Measurements from ENCODE around the gene POLR3GL.

Gene POLR3GL

GRCh38 chr1:145992502-145992936 lies 28.0 kb downstream of the POLR3GL start:
- DNase-seq (ENCODE audit: low spot score) = no peak

GRCh38 chr1:145992958-145993617 lies 28.6 kb downstream of the POLR3GL start:
- no peak for DNase-seq (ENCODE audit: low spot score)

DNA sequence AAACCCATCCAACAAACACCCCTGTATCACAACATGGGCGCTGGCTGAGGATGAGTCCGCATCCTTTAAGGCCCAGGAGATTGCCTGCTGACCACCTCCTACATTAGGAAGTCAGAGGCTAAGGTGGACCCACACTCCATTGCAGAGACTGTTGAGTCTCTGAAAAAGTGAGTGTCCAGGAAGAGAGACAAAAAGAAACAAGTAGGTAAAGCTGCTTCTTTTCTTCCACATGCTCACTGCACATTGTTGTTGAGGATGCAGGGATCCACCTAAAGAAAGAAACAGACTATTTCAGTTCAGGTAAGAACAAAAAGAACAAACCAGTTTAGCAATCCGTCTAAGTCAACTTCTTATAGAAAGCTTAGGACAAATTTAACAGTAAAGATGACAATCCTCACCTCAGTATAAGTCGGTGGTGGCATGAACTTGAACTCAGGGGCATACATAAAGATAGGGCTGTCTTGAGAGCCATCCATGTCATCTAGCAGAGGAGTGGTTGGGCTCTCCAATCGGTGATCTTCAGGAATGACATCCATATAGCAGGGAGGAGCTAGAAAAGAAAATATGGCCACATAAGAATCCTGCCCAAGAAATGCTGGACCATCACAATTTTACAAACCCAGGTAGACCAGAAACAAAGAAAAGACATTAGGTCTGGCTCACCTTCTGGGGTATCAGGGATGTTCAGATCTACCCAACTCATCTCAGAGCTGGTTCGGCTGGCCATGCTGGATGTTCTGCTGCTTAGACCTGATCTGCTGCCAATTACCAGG lies 29.3 kb downstream of the POLR3GL start:
- DNase-seq (ENCODE audit: low spot score) = no peak

DNA sequence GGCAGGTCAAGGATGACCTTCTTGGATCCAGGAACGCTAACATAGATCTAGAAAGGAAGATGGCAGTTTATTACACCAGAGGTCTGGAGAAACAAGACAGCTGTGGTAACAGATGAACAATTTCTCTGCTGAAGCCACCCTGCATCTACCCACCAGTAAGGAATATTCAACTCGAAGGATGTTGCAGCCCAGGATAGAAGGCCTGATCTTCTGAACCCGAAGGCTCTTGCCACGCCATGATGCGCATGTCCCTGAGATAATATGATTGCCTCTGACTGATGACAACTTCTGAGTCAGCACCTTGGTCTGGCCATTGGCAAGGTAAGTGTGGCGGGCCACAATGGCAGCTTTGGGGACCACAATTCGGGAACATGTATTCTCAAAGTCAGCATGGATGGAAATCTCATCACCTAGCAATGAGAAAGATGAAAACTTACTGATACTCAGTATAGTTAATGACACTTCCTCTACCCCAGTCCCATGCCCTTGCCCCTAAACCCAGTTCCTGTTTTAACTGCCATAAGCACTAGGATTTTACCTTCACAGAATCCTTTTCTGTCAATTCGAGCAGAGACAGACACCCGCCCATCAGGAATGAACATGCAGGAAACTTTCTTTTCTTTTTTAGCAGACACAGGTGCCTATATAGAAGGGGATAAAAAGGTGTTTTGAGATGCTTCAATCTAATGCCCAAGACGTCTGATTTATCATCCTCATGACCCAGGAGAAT lies 30.1 kb downstream of the POLR3GL start:
- no peak for DNase-seq (ENCODE audit: low spot score)

DNA sequence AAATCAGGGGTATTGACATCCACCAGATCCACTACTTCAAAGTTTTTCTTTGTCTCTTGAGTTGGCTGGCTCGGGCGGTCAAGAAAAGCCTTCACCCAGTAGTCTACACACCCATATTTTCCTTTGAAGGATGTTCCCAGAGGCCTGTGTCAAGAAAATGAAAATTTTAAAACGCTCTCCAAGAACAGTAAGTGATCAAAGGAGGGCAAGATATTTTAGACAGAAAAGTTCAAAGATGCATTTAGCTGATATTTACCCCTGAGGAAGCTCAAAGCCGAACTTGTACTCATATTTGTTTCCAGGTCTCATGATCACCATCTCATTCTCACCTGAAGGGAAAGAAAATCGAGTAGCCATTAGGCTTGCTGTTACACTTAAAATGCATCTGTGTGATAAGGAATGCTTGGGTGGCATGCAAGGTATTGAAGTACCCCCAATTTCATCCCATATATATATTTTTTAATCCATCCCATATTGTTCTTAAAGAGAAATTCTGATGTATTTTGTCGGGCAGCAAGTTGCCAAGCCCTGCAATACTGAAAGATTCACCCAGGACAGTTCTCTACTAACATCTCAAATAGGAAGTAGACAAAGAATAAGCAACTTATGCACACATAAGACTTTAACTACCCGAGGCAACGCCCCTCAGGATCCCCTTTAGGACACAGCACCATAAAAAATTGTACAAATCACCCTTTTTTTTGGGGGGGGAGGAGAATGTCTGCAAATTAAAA lies 30.8 kb downstream of the POLR3GL start:
- no peak for DNase-seq (ENCODE audit: low spot score)

DNA sequence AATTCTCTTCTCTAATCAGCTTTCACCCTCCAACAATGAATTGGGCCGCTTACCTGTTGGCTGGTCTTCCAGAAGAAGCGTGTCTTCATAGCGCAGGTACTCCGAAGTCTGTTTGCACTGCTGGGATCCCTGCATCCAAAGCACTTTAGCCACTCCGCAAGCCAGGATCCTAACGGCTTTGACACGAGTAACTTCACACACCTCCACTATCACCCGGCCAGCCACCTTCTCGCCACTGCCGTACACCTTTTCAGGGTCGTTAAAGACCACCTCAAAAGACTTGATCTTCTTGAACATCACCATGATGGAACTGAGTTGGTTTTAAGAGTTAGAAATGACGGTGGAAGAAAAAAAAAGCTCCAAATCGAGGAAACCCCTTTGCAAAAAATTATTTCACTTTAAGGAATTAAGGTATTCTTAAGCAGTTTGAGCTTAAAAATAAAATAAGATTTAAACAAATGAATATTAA lies 31.5 kb downstream of the POLR3GL start:
- no peak for DNase-seq (ENCODE audit: low spot score)

GRCh38 chr1:145996433-145997015 lies 32.0 kb downstream of the POLR3GL start, which contains the start of gene TXNIP:
Gene TXNIP (minus strand): TSS chr1:145996579. CDS start chr1:145996266, 313 bp downstream.
- DNase-seq (ENCODE audit: low spot score) = peak; percentile 99

- no peak for DNase-seq (ENCODE audit: low spot score)
Measured at GRCh38 chr1:145997016-145997717, 32.7 kb downstream of the POLR3GL start.

DNA sequence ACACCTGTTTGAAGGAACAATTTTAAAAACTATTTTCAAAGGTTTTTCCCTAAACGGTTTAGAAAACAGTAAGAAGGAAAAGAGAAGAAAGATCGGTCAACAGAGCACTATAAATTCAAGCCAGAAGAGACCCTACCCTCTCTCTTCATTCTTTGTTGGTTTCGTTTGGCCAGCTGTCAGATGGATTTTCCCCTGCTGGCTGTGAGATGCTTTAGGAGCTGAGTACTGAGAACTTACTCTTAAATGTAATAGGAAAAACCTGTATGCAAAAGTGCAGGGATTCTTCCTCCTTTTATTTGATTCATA lies 33.2 kb downstream of the POLR3GL start:
- DNase-seq (ENCODE audit: low spot score) = no peak

DNA sequence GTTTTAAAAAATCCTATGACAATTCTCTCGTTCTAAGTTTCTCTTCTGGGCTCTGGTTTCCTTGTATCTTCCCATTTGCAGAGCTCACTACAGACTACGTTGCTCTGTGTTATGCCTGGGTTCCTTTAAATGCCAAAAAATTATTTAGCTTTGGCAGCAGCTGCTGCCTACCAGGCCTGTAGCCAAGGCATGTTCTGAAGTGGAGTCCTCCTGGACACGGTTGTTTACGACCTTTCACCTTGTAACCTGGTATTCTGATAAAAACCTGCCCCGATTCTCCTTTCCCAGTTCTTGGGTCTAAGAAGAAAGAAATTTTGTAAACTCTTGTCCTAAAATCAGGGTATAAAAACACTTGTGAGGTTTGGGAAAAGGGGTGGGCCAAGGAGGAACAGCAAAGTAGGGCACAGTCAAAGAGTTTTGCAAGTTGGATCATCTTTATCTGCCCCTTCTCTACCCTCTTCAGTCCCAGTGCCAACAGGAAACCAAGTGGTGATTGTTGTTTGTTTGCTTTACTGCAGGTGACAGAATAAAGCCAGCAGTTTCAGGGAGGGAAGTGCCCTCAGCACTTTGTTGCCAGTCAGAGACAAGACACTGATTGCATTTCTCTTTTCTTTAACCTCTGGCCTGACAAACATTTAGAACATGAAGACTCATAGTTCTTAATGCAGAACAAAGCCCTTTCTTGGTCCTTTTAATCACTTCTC lies 35.0 kb downstream of the POLR3GL start:
- no peak for DNase-seq (ENCODE audit: low spot score)

GRCh38 chr1:146001709-146002108 lies 37.2 kb downstream of the POLR3GL start:
- DNase-seq (ENCODE audit: low spot score) = no peak

DNA sequence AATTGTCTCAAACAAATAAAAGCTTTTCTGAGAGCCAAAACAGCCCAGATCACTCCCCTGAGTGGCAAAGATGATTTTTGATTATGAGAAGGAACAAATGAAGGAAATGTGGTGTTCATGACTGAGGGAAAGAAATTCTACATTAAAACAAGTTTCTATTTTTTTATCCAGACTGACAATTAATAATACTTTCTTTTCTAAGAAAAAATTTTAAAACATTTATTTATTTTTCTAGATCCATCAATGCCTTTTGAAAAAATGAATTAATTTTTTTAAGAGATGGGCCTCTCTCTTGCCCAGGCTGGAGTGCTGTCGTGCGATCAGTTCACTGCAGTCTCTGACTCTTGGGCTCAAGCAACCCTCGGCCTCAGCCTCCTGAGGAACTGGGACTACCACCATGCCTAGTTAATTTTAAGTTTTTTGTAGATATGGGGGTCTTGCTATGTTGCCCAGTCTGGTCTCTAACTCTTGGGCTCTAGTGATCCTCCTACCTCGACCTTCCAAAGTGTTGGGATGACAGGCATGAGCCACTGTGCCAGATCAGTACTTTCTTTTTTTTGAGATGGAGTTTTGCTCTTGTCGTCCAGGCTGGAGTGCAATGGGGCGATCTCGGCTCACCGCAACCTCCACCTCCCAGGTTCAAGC lies 43.1 kb downstream of the POLR3GL start:
- DNase-seq (ENCODE audit: low spot score) = no peak

DNA sequence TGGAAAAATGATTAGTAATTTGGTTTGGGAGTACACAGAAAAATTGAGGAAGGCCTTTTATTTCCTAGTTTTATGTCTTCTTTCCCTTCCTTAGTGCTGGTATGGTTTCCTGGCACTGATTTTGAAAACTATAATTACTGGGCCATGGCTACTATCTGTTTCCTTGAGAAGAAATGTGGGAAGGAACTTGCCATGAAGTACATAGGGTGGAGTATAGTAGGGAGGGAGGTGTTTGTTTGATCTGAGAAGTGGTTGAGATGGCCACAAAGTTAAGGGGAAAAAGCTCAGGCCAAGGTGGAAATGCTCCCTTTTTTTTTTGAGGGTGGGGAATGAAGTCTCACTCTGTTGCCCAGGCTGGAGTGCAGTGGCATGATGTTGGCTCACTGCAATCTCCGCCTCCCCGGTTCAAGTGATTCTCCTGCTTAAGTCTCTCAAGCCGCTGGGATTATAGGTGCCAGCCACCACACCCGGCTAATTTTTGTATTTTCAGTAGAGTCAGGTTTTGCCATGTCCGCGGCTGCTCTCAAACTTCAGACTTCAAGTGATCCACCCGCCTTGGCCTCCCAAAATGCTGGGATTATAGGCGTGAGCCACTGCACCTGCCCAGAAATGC lies 45.7 kb downstream of the POLR3GL start:
- no peak for DNase-seq (ENCODE audit: low spot score)

DNA sequence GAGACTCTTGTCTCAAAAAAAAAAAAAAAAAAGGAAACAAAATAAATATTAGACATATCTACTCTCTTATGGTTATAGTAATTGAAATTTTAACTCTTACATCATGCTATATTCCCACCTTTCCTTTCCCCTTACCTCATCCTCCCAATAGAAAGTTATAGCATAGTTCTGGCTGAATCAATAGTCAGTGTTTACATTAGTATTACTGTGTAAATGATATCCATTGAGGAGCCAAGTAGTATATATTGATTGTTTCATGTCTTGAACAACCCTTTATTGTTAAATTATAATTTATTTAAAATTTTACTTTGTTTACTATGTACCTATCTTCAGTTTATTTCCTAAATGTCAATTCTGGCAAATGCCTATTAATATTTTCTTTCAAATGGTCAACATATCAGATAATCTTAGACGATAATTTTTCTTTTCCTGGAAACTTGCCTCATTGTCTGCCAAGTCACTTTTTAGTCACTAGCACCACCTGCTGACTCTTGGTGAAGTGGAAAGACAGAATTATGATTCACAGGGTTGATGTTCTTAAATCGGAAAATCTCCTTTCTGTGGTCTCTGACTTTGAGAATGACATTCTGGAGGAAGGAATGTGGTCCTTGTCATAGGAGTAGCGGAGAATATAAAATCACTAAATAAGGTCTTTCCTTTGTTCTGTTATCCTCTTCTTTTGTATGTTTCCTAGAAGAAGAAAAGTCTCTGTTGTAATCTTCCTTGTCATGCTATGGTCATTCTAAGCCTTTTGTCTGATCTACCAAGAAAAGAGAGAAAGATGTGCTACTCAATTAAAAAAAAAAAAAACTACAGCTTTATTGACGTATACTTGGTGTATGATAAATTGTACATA lies 48.4 kb downstream of the POLR3GL start:
- peak; percentile 72 for DNase-seq (ENCODE audit: low spot score)

GRCh38 chr1:146013559-146013922 lies 49.1 kb downstream of the POLR3GL start:
- no peak for DNase-seq (ENCODE audit: low spot score)

DNA sequence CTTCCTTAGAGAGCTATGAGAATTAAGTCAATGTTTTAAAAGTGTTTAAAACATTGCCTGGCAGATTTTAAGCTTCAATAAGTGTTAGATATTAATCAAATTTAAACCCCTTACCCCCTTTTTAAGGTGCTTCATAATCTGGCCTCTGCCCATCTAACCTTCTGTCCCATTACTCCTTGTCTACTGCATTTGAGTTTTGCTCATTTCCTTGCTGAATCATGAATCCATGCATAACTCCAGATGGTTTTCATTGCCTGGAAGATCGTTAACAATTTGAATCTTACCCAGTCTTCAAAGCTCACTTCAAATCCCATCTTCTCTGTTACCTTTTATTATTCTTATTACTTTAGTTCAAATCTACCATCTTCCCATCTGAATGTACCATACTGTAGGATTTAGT lies 52.4 kb downstream of the POLR3GL start:
- no peak for DNase-seq (ENCODE audit: low spot score)

DNA sequence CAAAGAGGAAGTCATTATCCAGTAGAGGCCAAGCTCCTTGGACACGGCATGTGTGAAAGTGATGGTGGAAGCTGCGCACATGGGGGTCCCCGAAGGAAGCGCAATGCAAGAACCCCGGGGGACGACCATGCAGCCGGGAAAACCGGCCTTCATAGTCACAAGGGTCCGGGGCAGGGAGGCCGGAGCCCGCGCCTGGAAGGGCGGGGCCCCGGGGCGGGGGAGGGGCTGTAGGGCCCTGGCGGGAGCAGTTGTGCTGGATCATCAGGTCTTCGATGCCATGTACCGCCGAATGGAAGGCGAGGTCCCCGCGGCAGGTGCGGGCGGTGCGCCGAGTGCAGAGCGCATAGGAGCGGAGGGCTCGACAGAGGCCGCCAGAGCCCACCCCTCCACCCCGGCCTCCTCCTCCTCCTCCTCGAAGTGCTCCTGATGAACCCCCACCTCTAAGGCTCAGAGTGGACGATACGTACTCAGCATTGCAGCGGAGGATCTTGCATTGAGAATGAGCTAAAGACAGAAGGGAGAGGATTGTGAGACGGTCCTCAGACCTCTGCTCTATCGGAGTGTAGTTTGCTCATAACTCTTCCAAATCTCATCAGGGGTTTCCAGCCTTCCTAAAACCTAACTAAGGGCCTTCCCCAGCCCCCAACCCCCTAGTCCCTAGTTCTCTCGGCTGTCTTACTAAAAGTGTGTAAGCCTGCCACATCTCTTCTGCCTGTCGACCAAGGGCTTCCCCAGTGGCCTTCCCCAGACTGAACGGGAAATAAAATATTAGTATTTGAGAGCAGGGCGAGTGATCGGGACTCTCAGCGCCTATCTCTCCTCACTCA lies 55.0 kb downstream of the POLR3GL start:
- DNase-seq (ENCODE audit: low spot score) = no peak
